HepG2 (cell line): ENCODE measurements around the gene HSDL2. TPM values are rescaled to one million over a fixed set of nuclear protein-coding genes. Genes with fewer than 3 reads are reported as not detected.
A peak's percentile ranks its signal among the peaks of the same experiment; 100 is the strongest.

ENCODE experiments used
- ARID5B ChIP-seq: IDR thresholded peaks from 2 replicates; pipeline ENCODE4 v1.4.0; 2020; ENCODE audit warnings: mild to moderate bottlenecking, missing genetic modification reagents
- CBX2 ChIP-seq, 2 experiments: fragments of 200-600 bp in 1 of 2; sonication (generic); formaldehyde crosslinking in 1 of 2; IDR thresholded peaks; 2 replicates each; pipeline versions ENCODE4 v1.7.0 to v1.8.1; 2018 to 2022; ENCODE audit warnings: low read depth in 2 of 2, low read length in 1 of 2, mild to moderate bottlenecking in 1 of 2, missing genetic modification reagents in 1 of 2
- GTF3A ChIP-seq: sonication (generic); formaldehyde crosslinking; conservative IDR thresholded peaks from 2 replicates; pipeline ENCODE4 v1.4.0; 2020; ENCODE audit warnings: mild to moderate bottlenecking, missing genetic modification reagents
- IRX3 ChIP-seq: sonication (generic); formaldehyde crosslinking; IDR thresholded peaks from 2 replicates; pipeline ENCODE4 v1.8.1; 2023; ENCODE audit warnings: mild to moderate bottlenecking, low read depth, missing genetic modification reagents, borderline replicate concordance
- KLF16 ChIP-seq, 2 experiments: sonication (generic) in 1 of 2; formaldehyde crosslinking in 1 of 2; IDR thresholded peaks; 2 replicates each; pipeline versions ENCODE4 v1.6.1 to v1.8.0; 2016 to 2023; ENCODE audit warnings: missing genetic modification reagents in 2 of 2, missing compliant biosample characterization in 1 of 2
- LCORL ChIP-seq, 2 experiments: fragments of 450-650 bp in 1 of 2; sonication (generic) in 1 of 2; formaldehyde crosslinking in 1 of 2; IDR thresholded peaks; 2 replicates each; pipeline versions ENCODE4 v1.5.0 to v1.6.1; 2017 to 2020; ENCODE audit warnings: antibody characterized with exemption in 1 of 2, missing genetic modification reagents in 1 of 2
- MATR3 ChIP-seq: sonication (generic); formaldehyde crosslinking; IDR thresholded peaks from 2 replicates; pipeline ENCODE4 v1.4.0; 2020; ENCODE audit warnings: missing genetic modification reagents
- MBD4 ChIP-seq: IDR thresholded peaks from 2 replicates; pipeline ENCODE4 v1.6.1; 2012; ENCODE audit warnings: low read length, inconsistent platforms, borderline replicate concordance
- MEIS2 ChIP-seq: sonication (generic); formaldehyde crosslinking; IDR thresholded peaks from 2 replicates; pipeline ENCODE4 v1.9.0; 2021; ENCODE audit warnings: mild to moderate bottlenecking, missing genetic modification reagents
- MLX ChIP-seq: IDR thresholded peaks from 2 replicates; pipeline ENCODE4 v1.6.1; 2016
- POGK ChIP-seq: sonication (generic); formaldehyde crosslinking; conservative IDR thresholded peaks from 2 replicates; pipeline ENCODE4 v1.8.0; 2022; ENCODE audit warnings: mild to moderate bottlenecking, moderate library complexity, missing genetic modification reagents
- RBM22 ChIP-seq: fragments of 200-400 bp; formaldehyde crosslinking; optimal IDR thresholded peaks from 2 replicates; pipeline ENCODE3; 2017; ENCODE audit warnings: mild to moderate bottlenecking, low read length, moderate library complexity
- SMAD3 ChIP-seq: sonication (generic); formaldehyde crosslinking; IDR thresholded peaks from 2 replicates; pipeline ENCODE4 v1.4.0; 2020; ENCODE audit warnings: missing genetic modification reagents
- SOX6 ChIP-seq, 2 experiments: fragments of 450-650 bp in 1 of 2; sonication (generic) in 1 of 2; formaldehyde crosslinking in 1 of 2; IDR thresholded peaks; 2 replicates each; pipeline versions ENCODE4 v1.4.0 to v1.6.1; 2017 to 2020; ENCODE audit warnings: antibody characterized with exemption in 1 of 2, mild to moderate bottlenecking in 1 of 2, missing genetic modification reagents in 1 of 2
- ZKSCAN5 ChIP-seq: sonication (generic); formaldehyde crosslinking; IDR thresholded peaks from 2 replicates; pipeline ENCODE4 v1.5.1; 2020; ENCODE audit warnings: mild to moderate bottlenecking, missing genetic modification reagents
- ZMYM4 ChIP-seq: sonication (generic); formaldehyde crosslinking; IDR thresholded peaks from 2 replicates; pipeline ENCODE4 v1.8.1; 2023; ENCODE audit warnings: mild to moderate bottlenecking, missing genetic modification reagents
- ZNF143 ChIP-seq: sonication (generic); formaldehyde crosslinking; IDR thresholded peaks from 2 replicates; pipeline ENCODE4 v1.4.0; 2020; ENCODE audit warnings: missing genetic modification reagents
- ZNF256 ChIP-seq: sonication (generic); formaldehyde crosslinking; conservative IDR thresholded peaks from 2 replicates; pipeline ENCODE4 v1.4.0; 2020; ENCODE audit warnings: missing genetic modification reagents
- ZNF33B ChIP-seq: sonication (generic); formaldehyde crosslinking; IDR thresholded peaks from 2 replicates; pipeline ENCODE4 v1.5.1; 2020; ENCODE audit warnings: mild to moderate bottlenecking, missing genetic modification reagents
- ZNF460 ChIP-seq: sonication (generic); formaldehyde crosslinking; IDR thresholded peaks from 2 replicates; pipeline ENCODE4 v1.5.1; 2020; ENCODE audit warnings: missing genetic modification reagents, mild to moderate bottlenecking, borderline replicate concordance
- ZNF468 ChIP-seq: sonication (generic); formaldehyde crosslinking; IDR thresholded peaks from 2 replicates; pipeline ENCODE4 v1.8.0; 2022; ENCODE audit warnings: mild to moderate bottlenecking, moderate library complexity, missing genetic modification reagents
- ZNF782 ChIP-seq: sonication (generic); formaldehyde crosslinking; IDR thresholded peaks from 2 replicates; pipeline ENCODE4 v1.4.0; 2020; ENCODE audit warnings: missing genetic modification reagents, mild to moderate bottlenecking, borderline replicate concordance
- ZSCAN29 ChIP-seq: sonication (generic); formaldehyde crosslinking; conservative IDR thresholded peaks from 2 replicates; pipeline ENCODE4 v1.4.0; 2020; ENCODE audit warnings: mild to moderate bottlenecking, missing genetic modification reagents
- polyA plus RNA-seq, 8 experiments: library from polyadenylated mRNA; depleted of rRNA in 3 of 8; stranded (reverse) in 7 of 8; unstranded in 1 of 8; fragments of >200 nt; fragmentation: Illumina TruSeq in 4 of 8; extraction: Trizol in 4 of 8; gene quantifications; 2 replicates each; pipeline versions ENCODE4 v1.2.1 to v1.2.3, GENCODE V29; 2011 to 2016; ENCODE audit warnings: low read depth in 4 of 8, missing spikeins in 1 of 8, mixed read lengths in 1 of 8; ENCODE audit not compliant: insufficient read depth in 1 of 8
- total RNA-seq, 5 experiments: library from RNA; depleted of rRNA; stranded (reverse); fragments of >200 nt; fragmentation: Illumina TruSeq; extraction: Trizol; gene quantifications; 2 replicates each; pipeline ENCODE4 v1.2.3, GENCODE V29; 2016; ENCODE audit warnings: low read depth in 1 of 5
- TF ChIP-seq, protein P1 (sequence below): sonication (generic); formaldehyde crosslinking; IDR thresholded peaks from 2 replicates; pipeline ENCODE4 v1.4.0; 2020; ENCODE audit warnings: missing genetic modification reagents

The HSDL2 gene
- total and polyA plus RNA-seq, 2 of the 13 experiments (the other 11 are each of a cell fraction or from before 2014, with no cell fraction given): 55.3 to 80.2 TPM

GRCh38 chr9:112366591-112366990 is 13.3 kb upstream of the HSDL2 start (continued):
- no peak for TF ChIP-seq ZSCAN29 (CRISPR knock-in tag)
- TF ChIP-seq LCORL (IDR thresholded peaks at IDR 0.05): no peak
- TF ChIP-seq LCORL (CRISPR knock-in tag; IDR thresholded peaks at IDR 0.05): no peak
- no peak for TF ChIP-seq MATR3 (CRISPR knock-in tag)
- no peak for TF ChIP-seq ZNF256 (CRISPR knock-in tag)
- TF ChIP-seq GTF3A (CRISPR knock-in tag): no peak
- no peak for TF ChIP-seq ARID5B (CRISPR knock-in tag)
- TF ChIP-seq CBX2 (IDR thresholded peaks at IDR 0.05; ENCODE audit: low read depth, low read length): no peak
- TF ChIP-seq CBX2 (CRISPR knock-in tag; IDR thresholded peaks at IDR 0.05; ENCODE audit: low read depth): no peak
- TF ChIP-seq RBM22: no peak
- TF ChIP-seq MEIS2 (CRISPR knock-in tag): 0 out of 2 replicates have a peak, but pooled peaks have one; percentile 26
- peak; percentile 48; the same call in 1 of the 2 replicates for TF ChIP-seq ZMYM4 (CRISPR knock-in tag)
- TF ChIP-seq ZKSCAN5 (CRISPR knock-in tag): no peak
- TF ChIP-seq ZNF460 (CRISPR knock-in tag): no peak
- TF ChIP-seq SOX6 (IDR thresholded peaks at IDR 0.05): no peak
- TF ChIP-seq SOX6 (CRISPR knock-in tag; IDR thresholded peaks at IDR 0.05): peak; percentile 10; the same call in 1 of the 2 replicates
- TF ChIP-seq POGK (CRISPR knock-in tag): no peak
- no peak for TF ChIP-seq ZNF143
- TF ChIP-seq, protein P1, sequence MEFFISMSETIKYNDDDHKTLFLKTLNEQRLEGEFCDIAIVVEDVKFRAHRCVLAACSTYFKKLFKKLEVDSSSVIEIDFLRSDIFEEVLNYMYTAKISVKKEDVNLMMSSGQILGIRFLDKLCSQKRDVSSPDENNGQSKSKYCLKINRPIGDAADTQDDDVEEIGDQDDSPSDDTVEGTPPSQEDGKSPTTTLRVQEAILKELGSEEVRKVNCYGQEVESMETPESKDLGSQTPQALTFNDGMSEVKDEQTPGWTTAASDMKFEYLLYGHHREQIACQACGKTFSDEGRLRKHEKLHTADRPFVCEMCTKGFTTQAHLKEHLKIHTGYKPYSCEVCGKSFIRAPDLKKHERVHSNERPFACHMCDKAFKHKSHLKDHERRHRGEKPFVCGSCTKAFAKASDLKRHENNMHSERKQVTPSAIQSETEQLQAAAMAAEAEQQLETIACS (CRISPR knock-in tag): no peak
- no peak for TF ChIP-seq SMAD3 (CRISPR knock-in tag)
- TF ChIP-seq MBD4: no peak
- no peak for TF ChIP-seq ZNF468 (CRISPR knock-in tag)
- TF ChIP-seq ZNF33B: no peak
- TF ChIP-seq MLX (CRISPR knock-in tag): no peak
- TF ChIP-seq KLF16 (CRISPR knock-in tag; IDR thresholded peaks at IDR 0.05): no peak
- TF ChIP-seq IRX3 (CRISPR knock-in tag): no peak
- TF ChIP-seq ZNF782 (CRISPR knock-in tag): no peak
